GM19239 (cell line): Measurements from ENCODE around the gene MAPK8IP1.

ENCODE experiments used
- DNase-seq: peaks from one replicate; pipeline ENCODE4 v3.0.0; 2011; ENCODE audit warnings: low spot score; ENCODE audit not compliant: insufficient read length
- FAIRE-seq: peaks from 2 replicates; lab custom pipeline; 2011; peaks lifted over from hg19 to GRCh38; lab: Jason Lieb, UNC

MAPK8IP1 gene

DNA sequence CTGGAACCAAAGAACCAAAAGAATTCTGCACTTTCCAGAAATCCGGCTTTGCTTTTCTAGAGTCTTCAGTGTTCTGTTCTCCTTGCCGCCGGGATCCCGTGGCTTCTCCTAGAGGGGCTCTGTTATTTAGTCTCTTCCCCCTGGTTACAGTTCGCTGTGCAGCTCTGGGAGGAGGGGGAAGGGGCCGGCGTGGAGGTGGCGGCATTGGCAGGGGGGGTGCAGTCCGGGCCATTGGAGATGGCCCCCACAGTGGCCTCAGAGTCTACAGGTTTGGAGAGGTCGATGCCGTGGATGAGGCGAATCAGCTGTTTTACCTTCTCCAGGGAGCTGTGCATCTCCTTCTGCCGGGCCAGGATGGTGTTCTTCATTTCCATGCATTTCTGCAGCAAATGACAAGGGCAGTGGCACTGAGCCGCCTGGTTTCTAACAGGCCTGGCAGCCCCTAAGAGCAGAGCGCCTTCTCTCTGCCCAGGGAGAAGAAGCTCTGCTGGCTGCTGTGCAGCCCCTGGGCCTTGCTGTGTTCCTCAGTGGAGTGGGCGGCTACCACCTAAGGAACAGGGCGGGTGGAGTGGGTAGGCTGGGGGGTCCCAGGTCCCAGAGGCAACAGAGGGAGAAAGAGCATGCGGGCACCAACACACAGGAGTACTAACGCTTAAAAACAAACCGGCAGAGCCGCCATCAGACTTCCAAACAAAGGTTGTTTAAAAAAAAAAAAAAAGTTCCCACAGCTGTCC lies 48.6 kb downstream of the MAPK8IP1 start:
- FAIRE-seq (no peak), DNase-seq (no peak)

DNA sequence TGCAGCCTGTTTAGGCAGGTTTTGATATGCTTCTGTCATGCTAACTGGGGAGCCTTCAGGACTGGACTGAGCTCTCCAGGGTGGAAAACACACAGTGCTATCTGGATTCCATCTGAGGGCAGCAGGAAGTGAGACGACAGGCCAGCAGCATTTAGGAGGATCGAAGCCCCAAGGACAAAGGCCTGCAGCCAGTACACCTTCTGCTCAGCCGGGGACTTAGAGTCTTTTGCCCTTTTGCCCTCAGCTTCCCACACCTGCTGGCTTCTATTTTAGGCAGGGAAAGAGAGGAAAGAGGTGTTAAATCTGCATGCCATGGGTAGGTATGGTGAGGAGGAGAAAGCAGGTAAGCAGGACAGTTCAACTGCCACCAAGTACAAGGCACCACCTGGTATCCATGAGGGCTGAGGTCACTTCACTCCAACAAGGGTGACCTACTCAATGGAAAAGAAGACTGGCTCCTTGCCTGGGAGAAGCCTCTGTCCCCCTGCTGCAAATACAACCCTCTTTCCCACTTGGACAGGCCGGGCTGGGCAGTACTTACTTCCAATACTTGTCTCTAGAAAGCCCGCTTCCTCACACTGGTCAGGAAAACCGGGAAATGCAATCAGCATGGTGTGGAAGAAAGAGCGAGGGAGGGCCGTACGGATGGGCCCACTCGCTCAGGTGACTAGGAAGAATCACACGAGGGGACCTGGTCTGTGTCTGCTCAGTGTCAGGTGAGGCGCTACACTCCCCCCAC lies 49.3 kb downstream of the MAPK8IP1 start:
- FAIRE-seq: no peak
- no peak for DNase-seq

DNA sequence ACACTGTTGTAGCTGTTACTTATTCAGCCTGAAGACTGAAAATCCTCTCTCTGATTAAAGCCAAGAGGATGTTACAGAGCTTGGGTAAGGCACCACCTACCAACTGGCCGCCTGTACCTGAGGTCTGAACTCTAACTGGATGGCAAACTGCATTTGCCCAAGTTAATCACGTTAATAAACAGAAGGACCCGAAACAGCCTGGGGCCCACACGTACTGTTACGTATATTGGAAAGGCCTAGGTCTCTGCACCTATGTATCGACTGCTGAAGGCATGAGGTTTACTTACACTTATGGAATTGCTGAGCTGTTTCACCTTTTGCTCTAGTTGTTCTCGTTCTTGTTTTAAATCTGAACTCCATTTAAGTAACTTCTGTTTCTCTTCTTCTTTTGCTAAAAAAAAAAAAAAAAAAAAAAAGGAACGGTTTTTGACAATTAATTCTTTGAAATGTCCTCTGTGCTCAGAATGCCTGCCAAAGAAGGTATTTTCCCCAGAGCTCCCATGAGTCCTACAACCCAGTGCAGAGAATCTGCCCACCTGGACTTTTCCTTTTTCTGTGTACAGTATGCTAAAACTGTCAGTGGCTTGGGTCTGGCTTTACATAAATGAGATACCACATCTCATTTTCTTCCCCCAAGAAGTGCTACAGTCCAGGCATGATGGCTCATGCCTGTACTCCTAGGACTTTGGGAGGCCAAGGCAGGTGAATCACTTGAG lies 50.1 kb downstream of the MAPK8IP1 start:
- DNase-seq: no peak
- FAIRE-seq: no peak

DNA sequence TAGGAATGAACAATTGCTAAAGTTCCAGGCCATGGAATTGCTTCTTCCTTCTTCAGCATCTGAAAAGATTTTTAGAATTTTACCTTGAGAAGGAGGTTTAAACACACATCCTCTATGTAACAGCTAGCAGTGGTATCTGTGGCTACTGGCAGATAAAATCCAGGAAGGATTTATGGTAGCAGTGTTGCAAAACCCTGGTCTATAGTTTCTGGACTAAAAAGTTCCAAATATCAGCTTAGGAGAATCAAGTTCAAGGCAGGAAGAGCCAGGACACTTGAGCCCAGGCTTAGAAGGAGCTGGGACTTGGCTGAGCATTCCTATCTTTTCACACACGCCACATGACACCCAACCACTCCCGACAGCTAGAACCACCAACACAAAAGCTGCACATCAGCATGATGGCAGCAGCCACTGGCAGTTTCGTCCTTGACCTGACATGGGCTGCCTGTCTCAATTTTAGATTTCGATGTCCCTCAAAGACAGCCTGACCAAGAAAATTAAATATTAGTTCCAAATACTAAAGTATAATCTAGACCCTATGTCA lies 51.1 kb downstream of the MAPK8IP1 start:
- FAIRE-seq (no peak), DNase-seq (no peak)

DNA sequence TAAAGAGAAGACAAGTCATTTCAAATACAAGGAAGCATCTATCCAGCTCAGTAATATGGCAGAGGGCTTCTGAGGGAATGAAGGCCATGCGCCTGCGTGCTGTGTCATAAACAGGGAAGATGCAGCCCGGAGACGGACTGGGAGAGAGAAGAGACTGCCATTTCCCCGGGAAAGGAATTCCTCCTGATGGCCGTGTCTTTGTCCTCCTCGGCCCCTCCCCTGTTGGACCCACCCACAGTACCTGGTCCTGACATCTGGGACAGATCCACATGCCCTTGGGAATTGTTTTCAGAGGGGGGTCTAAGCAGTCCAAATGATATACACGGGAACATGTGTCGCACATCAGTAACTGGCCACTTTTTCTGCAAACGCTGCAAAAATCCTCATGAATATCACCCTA lies 52.5 kb downstream of the MAPK8IP1 start:
- FAIRE-seq (no peak), DNase-seq (no peak)

DNA sequence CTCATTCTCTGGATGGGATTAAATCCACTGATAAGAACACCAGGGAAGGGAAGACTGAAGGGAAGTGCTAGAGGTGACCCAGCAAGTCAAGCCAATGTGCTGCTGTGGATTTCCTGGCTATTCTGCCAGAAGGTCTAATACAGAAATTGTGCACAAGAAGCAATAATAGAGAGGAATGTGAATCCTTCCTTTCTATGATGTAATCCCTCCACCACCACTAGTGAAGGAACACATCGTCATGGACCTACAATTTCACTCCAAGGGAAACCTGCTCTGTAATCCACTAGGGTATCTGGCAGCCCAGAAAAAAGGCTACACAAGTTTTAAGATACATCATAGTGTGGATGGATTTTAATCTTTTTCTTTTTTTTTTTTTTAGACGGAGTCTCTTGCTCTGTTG lies 54.4 kb downstream of the MAPK8IP1 start:
- DNase-seq (no peak), FAIRE-seq (no peak)

DNA sequence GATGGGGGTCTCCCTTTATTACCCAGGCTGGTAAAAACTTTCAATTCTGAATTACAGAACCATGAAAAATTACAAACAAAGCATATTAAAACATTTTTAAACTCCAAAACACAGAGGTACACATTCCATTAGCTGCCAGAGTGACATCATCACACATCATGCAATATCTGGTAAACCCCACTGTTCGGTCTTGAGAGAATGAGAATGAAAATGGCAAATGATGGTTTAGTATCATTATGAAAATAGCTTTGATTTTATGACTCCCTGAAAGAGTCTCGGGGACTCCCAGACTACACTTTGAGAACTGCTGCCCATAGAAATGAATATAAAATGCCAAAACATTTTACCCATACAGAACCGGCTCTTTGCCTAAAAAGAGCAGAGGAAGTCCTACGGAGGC lies 55.8 kb downstream of the MAPK8IP1 start:
- no peak for FAIRE-seq
- no peak for DNase-seq

DNA sequence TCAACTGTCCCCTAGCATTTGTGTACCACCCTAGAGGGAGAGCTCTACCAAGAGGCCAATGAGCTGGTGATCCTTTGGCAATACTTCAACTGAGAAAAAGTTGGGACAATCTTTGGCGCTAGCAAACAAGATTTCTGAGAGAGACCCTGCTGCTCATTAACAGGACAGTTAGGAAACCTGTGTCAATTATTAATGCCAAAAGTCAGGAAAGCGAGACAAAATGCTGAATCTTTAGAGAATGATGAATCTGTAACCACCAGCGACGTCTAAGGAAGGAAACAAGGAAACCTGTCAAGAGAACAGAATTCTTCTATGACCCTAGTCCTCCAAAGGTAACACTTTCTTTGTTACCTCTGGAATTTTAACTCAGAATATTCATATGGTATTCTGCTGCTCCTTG lies 56.9 kb downstream of the MAPK8IP1 start:
- DNase-seq (no peak), FAIRE-seq (no peak)

DNA sequence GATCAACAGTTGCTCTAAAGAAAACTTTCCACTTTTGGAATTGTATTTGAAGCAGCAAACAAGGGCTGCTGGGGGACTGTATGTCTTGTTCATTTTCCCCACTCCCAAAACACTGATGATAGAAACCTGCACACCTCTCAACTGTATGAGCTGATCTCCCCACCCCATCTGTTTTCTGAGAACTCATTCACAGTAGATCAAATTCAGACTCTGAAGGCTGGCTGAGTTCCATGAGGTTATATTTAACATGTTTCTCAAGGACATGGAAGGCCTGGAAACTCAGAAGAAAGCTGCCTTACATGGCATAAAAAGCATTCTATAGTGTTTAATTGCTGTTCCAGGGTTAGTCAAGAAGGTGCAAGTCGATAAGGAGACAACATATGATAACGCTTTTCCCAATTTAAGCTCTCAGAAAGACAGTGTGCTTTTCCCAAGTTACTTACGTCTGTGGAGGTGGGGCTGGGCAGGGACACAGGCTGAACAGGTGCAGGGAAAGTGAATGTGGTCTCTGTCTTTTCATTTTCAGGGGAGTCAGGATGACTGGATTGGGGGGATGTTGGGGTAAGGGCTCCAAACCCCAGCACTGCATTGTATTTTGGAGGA lies 60.0 kb downstream of the MAPK8IP1 start:
- DNase-seq: no peak
- FAIRE-seq: no peak

DNA sequence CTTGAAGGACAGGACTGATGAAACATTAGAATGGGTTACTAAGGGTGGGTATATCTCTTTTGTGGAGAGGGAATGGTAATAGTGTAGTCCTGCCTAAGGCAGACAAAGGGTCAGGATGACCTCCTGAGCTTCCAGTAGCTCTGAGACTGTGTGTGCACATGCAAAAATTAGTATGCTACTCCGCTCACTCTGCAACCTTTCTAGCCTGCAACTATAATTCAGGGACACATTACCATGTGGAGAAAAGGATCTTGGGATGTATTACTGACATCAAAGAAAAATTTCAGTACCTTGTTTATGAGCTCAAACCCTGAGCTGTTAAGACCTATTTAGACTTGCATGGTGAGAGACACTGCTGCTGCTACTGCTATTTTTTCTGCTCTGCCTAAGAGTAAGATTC lies 62.4 kb downstream of the MAPK8IP1 start:
- FAIRE-seq: no peak
- DNase-seq: no peak

DNA sequence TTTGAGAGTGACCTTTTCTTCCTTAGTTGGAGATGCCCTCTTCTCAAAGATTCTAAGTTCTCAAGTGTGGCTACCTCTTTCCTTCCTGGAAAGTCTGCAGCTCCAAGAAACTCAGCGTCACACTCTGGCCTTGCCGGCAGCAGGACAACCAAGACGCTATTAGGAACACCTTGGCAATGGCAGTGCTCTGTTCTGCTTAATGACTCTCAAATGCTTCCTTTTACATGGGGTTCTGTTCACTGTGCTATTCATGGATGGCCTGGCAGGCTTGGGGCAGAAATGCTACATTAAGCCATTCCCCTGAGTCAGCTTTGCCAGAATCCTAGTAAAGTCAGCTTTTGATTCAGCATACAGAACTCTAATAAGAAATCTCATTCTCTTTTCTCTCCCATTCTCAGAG lies 62.9 kb downstream of the MAPK8IP1 start:
- FAIRE-seq: no peak

DNA sequence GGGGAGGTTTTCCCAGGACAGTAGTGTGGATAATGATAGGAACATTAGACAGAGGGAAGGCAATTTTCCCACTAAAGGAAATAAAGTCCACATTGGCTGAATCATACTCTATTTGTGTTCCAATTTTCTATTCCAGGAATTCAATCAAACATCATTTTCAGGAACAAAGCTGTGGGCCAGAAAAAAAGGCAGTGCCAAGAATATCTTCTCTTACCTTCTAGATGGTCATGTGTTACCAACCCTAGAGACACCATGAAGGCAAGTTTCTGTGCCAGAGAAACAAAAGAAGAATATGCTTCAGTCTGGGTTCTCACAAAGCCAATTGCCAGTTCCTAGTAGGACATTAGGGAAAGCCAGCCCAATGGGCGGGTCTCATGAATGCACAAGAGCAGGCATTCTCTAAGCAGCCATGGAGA lies 64.5 kb downstream of the MAPK8IP1 start:
- FAIRE-seq: no peak
- no peak for DNase-seq

More for the DNA sequence above, 62.9 kb downstream of the MAPK8IP1 start:
- no peak for DNase-seq
